ENCODE results near the gene KIF2C. TPM values are rescaled to one million over a fixed set of nuclear protein-coding genes. Genes with fewer than 3 reads are reported as not detected.

The KIF2C gene
- total and polyA plus RNA-seq, 9 of the 15 experiments (the other 6 are each of a cell fraction or from before 2014, with no cell fraction given): 84.9 to 226 (median 169) TPM

DNA sequence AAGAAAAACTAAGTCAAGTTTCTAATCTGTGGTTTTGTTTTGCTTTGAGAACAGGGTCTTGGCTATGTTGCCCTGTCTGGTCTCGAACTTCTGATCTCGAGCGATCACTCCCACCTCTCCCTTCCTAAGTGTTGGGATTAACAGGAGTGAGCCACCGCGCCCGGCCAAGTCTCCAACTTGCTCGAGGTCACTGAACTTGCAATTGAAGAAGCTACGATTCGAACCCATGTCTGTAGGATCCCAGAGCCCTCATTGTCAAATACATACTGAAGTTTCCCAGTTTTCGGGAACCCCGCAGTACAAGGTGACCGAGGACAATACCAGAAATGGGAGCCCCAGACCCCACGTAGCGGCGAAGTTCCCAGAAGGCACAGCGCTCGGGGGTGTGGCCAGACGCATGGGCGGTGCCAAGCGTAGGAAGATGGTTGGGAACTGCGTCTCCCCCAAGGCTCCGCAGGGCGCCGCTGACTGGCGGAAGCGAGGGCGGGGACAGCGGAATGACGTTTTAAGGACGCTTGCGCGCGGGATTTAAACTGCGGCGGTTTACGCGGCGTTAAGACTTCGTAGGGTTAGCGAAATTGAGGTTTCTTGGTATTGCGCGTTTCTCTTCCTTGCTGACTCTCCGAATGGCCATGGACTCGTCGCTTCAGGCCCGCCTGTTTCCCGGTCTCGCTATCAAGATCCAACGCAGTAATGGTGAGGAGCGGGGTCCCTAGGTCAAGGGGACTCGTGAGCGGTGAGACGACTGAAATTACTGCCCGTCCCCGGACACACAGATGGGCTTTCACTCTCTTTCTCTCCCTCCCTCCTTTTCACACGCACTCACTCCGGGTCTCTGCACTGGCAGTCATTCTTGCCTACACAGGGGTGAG lies at the start of gene KIF2C (continued):
- TF ChIP-seq, protein P1, sequence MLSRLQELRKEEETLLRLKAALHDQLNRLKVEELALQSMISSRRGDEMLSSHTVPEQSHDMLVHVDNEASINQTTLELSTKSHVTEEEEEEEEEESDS (CRISPR knock-in tag; IDR thresholded peaks at IDR 0.05): no peak
- peak; percentile 91 for TF ChIP-seq MTA3 (IDR thresholded peaks at IDR 0.05; ENCODE audit: borderline replicate concordance)
- TF ChIP-seq ZBTB12 (CRISPR knock-in tag; IDR thresholded peaks at IDR 0.05): peak; percentile 87
- TF ChIP-seq ZBTB40 (IDR thresholded peaks at IDR 0.05): peak; percentile 62; the same call in 1 of the 2 replicates
- no peak for TF ChIP-seq ZBTB40 (CRISPR knock-in tag; IDR thresholded peaks at IDR 0.05)
- TF ChIP-seq NR2C1 (IDR thresholded peaks at IDR 0.05): no peak
- 0 out of 2 replicates have a peak, but pooled peaks have one; percentile 9 for TF ChIP-seq NR2C1 (tag; IDR thresholded peaks at IDR 0.05)
- TF ChIP-seq DDX20 (tag; IDR thresholded peaks at IDR 0.05; ENCODE audit: low read depth): no peak
- peak; percentile 99 for TF ChIP-seq CXXC5 (CRISPR knock-in tag; IDR thresholded peaks at IDR 0.05)
- TF ChIP-seq ZNF146 (CRISPR knock-in tag; IDR thresholded peaks at IDR 0.05; ENCODE audit: unreplicated experiment): peak; percentile 37
- TF ChIP-seq POLR2A (conservative IDR thresholded peaks at IDR 0.05): peak; percentile 98
- TF ChIP-seq EGR1 (conservative IDR thresholded peaks at IDR 0.05): peak; percentile 86
- no peak for TF ChIP-seq IFI16 (CRISPR knock-in tag; IDR thresholded peaks at IDR 0.05)
- TF ChIP-seq ZNF79 (CRISPR knock-in tag; IDR thresholded peaks at IDR 0.05; ENCODE audit: low read depth): no peak

Measured in K562 (cell line).